Neural crest cell (in vitro differentiated cells): ENCODE measurements around the gene AKR1C2. TPM values are rescaled to one million over a fixed set of nuclear protein-coding genes. Genes with fewer than 3 reads are reported as not detected.
"Not testable (repeated sequence)": the region's sequence is repeated elsewhere in the genome, so short reads cannot be mapped to it uniquely, and the experiment has no call there.

Experiments
- DNase-seq: peaks from one replicate; pipeline ENCODE4 v3.0.0; 2021; ENCODE audit warnings: low read depth, mixed read lengths, low spot score
- H3K27ac Mint-ChIP-seq: one replicate; pipeline ENCODE4 v1.8.0; 2021; ENCODE audit warnings: mild to moderate bottlenecking, mixed read lengths; ENCODE audit not compliant: unreplicated experiment
- H3K27me3 Mint-ChIP-seq: 2 replicates; pipeline ENCODE4 v1.8.0; 2021; ENCODE audit warnings: low read depth, mild to moderate bottlenecking, mixed read lengths
- H3K36me3 Mint-ChIP-seq: 2 replicates; pipeline ENCODE4 v1.8.0; 2021; ENCODE audit warnings: low read depth, mild to moderate bottlenecking, mixed read lengths
- H3K4me1 Mint-ChIP-seq: 2 replicates; pipeline ENCODE4 v1.8.0; 2021; ENCODE audit warnings: mixed read lengths
- H3K4me3 Mint-ChIP-seq: one replicate; pipeline ENCODE4 v1.8.0; 2021; ENCODE audit warnings: mild to moderate bottlenecking, mixed read lengths
- H3K9me3 Mint-ChIP-seq: 2 replicates; pipeline ENCODE4 v1.8.0; 2021; ENCODE audit warnings: mixed read lengths
- CTCF ChIP-seq: fragments of 200-600 bp; sonication (generic); conservative IDR thresholded peaks from 2 replicates; pipeline ENCODE4 v1.5.0; 2021; ENCODE audit warnings: antibody characterized with exemption, mild to moderate bottlenecking
- total RNA-seq: library from RNA; stranded (reverse); gene quantifications from 2 replicates; pipeline ENCODE4 v1.2.1, GENCODE V29; 2021

Gene AKR1C2
- total RNA-seq, 1 donor from 2014 or later = 3.9 TPM

DNA sequence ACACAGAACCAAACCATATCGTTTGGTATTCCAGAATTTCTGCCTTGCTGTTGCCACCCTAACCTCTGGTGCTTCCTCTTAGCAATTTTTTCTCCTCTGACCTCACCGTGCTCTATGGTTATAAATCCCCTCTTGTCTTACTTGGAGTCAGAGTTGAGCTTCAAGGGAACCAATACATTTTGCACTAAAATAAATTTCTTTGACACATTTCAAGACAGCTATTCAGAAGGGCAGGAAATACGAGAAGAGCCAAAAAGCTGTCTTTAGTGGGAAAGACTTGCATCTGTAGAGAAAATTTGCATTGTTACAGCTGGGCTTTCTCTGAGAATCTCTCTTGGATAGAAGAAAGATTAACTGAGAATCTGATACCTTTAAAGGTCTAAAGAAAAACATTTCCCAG, 14.5 kb upstream of the AKR1C2 start:
- Mint-ChIP-seq H3K4me3 (no peak overlapping the region), H3K9me3 (peaks cover 2% of the 10 kb centered on the region), H3K27ac (no peak overlapping the region), H3K27me3 (no peaks in the 10 kb centered on the region), H3K4me1 (no peaks in the 10 kb centered on the region), H3K36me3 (peaks cover 2% of the 10 kb centered on the region)
- no peak for TF ChIP-seq CTCF
- no peak for DNase-seq

GRCh38 chr10:5014936-5015335, 11.3 kb upstream of the AKR1C2 start:
- H3K9me3 Mint-ChIP-seq = no peaks in the 10 kb centered on the region
- no peak for TF ChIP-seq CTCF
- no peaks in the 10 kb centered on the region for H3K4me1 Mint-ChIP-seq
- DNase-seq = no peak
- peaks cover 2% of the 10 kb centered on the region for H3K36me3 Mint-ChIP-seq
- no peak overlapping the region for H3K27ac Mint-ChIP-seq
- no peaks in the 10 kb centered on the region for H3K27me3 Mint-ChIP-seq
- H3K4me3 Mint-ChIP-seq = no peak overlapping the region

DNA sequence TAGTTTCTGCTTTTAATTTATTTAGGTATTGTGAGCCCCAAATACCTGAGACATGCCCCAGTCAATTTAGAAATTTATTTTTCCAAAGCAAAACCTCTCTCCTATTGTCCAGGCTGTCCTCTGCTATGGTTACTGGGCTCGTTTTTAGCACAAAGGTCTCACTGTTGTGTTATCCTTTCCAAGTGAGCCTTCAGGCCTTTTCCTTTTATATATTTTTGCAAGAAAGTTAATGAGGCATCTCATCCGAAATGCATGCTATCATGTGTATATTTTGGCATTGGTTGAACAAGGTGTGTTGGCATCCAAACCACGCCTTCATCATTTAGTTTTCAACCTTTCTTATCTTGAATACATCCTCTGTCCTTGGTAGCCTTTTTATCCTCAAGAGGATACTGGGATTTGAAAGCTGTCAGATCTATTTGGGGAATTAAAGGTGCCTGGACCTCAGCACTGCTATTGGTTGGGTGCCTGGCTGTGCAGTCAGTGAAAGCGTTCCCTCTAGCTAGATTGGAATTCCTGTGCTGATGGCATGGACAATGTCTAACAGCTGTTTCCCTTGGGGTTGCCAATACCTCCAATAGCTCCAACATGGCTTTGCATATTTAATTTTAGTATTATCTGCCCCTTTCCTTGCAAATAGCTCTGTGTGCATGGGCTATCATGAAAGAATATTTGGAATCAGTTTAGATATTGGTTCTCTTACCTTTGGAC, 10.7 kb upstream of the AKR1C2 start:
- H3K9me3 Mint-ChIP-seq, H3K4me3 Mint-ChIP-seq, H3K27me3 Mint-ChIP-seq, DNase-seq, H3K4me1 Mint-ChIP-seq, H3K27ac Mint-ChIP-seq, H3K36me3 Mint-ChIP-seq: not testable (repeated sequence)

GRCh38 chr10:5013385-5013784, 9.7 kb upstream of the AKR1C2 start:
- Mint-ChIP-seq H3K4me3 (no peak overlapping the region), H3K27ac (no peak overlapping the region), H3K9me3 (no peaks in the 10 kb centered on the region), H3K4me1 (no peaks in the 10 kb centered on the region), H3K27me3 (no peaks in the 10 kb centered on the region), H3K36me3 (peaks cover 2% of the 10 kb centered on the region)
- DNase-seq = no peak
- TF ChIP-seq CTCF = no peak

GRCh38 chr10:5012595-5012994, 8.9 kb upstream of the AKR1C2 start:
- no peaks in the 10 kb centered on the region for H3K4me1 Mint-ChIP-seq
- no peaks in the 10 kb centered on the region for H3K36me3 Mint-ChIP-seq
- no peak for TF ChIP-seq CTCF
- DNase-seq = no peak
- no peaks in the 10 kb centered on the region for H3K27me3 Mint-ChIP-seq
- H3K9me3 Mint-ChIP-seq = no peaks in the 10 kb centered on the region
- H3K27ac Mint-ChIP-seq = no peak overlapping the region
- H3K4me3 Mint-ChIP-seq = no peak overlapping the region

GRCh38 chr10:5011392-5011791, 7.7 kb upstream of the AKR1C2 start:
- DNase-seq, H3K27ac Mint-ChIP-seq, H3K4me3 Mint-ChIP-seq, H3K36me3 Mint-ChIP-seq, H3K4me1 Mint-ChIP-seq, H3K27me3 Mint-ChIP-seq, H3K9me3 Mint-ChIP-seq: not testable (repeated sequence)

GRCh38 chr10:5010043-5010442, 6.4 kb upstream of the AKR1C2 start:
- not testable (repeated sequence) for H3K9me3 Mint-ChIP-seq, H3K36me3 Mint-ChIP-seq, DNase-seq, H3K27ac Mint-ChIP-seq, H3K4me3 Mint-ChIP-seq, H3K27me3 Mint-ChIP-seq, H3K4me1 Mint-ChIP-seq

DNA sequence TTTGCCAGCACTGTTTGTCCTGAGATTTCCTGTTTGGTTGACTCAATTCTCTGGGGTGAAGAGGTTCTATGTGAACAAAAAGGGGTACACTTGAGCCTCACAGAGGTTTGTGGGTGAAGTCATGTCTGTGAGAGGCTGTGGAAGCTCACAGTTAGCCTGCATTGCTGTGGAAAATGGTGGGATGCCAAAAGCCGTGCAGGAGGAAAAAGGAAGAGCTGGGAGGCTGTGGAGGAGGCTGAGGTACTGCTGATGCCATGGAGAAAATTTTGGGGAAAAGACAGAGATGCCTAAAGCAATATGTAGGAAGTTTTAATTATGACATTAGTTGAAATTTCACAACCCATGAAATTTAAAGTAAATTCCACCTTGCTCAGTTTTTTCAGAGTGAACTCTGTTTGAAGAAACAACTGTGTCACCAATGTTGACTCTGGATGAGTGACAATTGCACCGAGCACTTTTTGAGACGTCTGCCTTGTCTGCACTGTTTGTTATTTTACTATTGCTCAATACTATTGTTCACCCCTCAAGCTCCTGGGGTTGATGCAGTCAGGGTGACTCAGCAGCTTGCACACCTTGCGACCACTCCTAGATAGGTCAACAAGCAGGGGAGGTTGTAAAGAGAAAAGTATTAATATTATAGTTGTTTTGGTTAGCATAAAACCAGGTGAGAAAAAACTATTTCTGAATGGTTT, 5.3 kb upstream of the AKR1C2 start:
- H3K9me3 Mint-ChIP-seq, DNase-seq, H3K36me3 Mint-ChIP-seq, H3K4me3 Mint-ChIP-seq, H3K27ac Mint-ChIP-seq, H3K4me1 Mint-ChIP-seq, H3K27me3 Mint-ChIP-seq: not testable (repeated sequence)

GRCh38 chr10:5004501-5004900, 844 bp upstream of the AKR1C2 start:
- not testable (repeated sequence) for H3K4me1 Mint-ChIP-seq, H3K27ac Mint-ChIP-seq, DNase-seq, H3K4me3 Mint-ChIP-seq, H3K9me3 Mint-ChIP-seq, H3K27me3 Mint-ChIP-seq, H3K36me3 Mint-ChIP-seq

- not testable (repeated sequence) for H3K4me1 Mint-ChIP-seq, H3K27me3 Mint-ChIP-seq, H3K36me3 Mint-ChIP-seq, H3K9me3 Mint-ChIP-seq, DNase-seq, H3K4me3 Mint-ChIP-seq, H3K27ac Mint-ChIP-seq
These were observed 351 bp upstream of the AKR1C2 start for GRCh38 chr10:5004030-5004385.
